CD8-positive, alpha-beta memory T cell (primary cell): Measurements from ENCODE around the gene DCAF8. TPM values are rescaled to one million over a fixed set of nuclear protein-coding genes. Genes with fewer than 3 reads are reported as not detected.

ENCODE experiments used
- CTCF ChIA-PET: fragments of 350-600 bp; sonication (Branson Sonifier 250); formaldehyde crosslinking; loops from one replicate; lab custom pipeline; 2021; ENCODE audit warnings: antibody characterized with exemption; lab: Charles Lee
- POLR2A ChIA-PET: fragments of 350-600 bp; sonication (Branson Sonifier 250); formaldehyde crosslinking; loops from one replicate; lab custom pipeline; 2021; ENCODE audit warnings: antibody characterized with exemption; lab: Charles Lee
- DNase-seq, 5 donors: peaks; one replicate each; pipeline versions ENCODE4 v3.0.0 to v3.0.0-alpha.2; 2020 to 2022; ENCODE audit warnings: mixed read lengths in 1 of 5
- H3K27ac ChIP-seq: one replicate; pipeline ENCODE4 v1.7.0; 2013; ENCODE audit warnings: low read depth, mild to moderate bottlenecking, low read length, moderate library complexity
- H3K27me3 ChIP-seq: 2 replicates; pipeline ENCODE4 v1.7.0; 2013; ENCODE audit warnings: low read length, mild to moderate bottlenecking; ENCODE audit not compliant: insufficient read depth, poor library complexity, severe bottlenecking
- H3K36me3 ChIP-seq: 2 replicates; pipeline ENCODE4 v1.7.0; 2013; ENCODE audit warnings: mild to moderate bottlenecking, low read length, moderate library complexity; ENCODE audit not compliant: insufficient read depth
- H3K4me1 ChIP-seq: 2 replicates; pipeline ENCODE4 v1.7.0; 2013; ENCODE audit warnings: mild to moderate bottlenecking, low read length, moderate library complexity; ENCODE audit not compliant: insufficient read depth
- H3K4me3 ChIP-seq: 2 replicates; pipeline ENCODE4 v1.7.0; 2013; ENCODE audit warnings: mild to moderate bottlenecking, low read length
- H3K9me3 ChIP-seq: 2 replicates; pipeline ENCODE4 v1.7.0; 2013; ENCODE audit warnings: mild to moderate bottlenecking, low read length
- H3K27ac Mint-ChIP-seq, 8 donors: one replicate each; pipeline ENCODE4 v1.8.0; 2020 to 2021; ENCODE audit warnings: mixed read lengths in 8 of 8, mild to moderate bottlenecking in 6 of 8, inconsistent platforms in 3 of 8, moderate library complexity in 3 of 8
- H3K27me3 Mint-ChIP-seq, 2 donors: one replicate each; pipeline ENCODE4 v1.8.0; 2020 to 2021; ENCODE audit warnings: mixed read lengths in 2 of 2, mild to moderate bottlenecking in 1 of 2, moderate library complexity in 1 of 2
- H3K36me3 Mint-ChIP-seq, 3 donors: one replicate each; pipeline ENCODE4 v1.8.0; 2020 to 2021; ENCODE audit warnings: mixed read lengths in 3 of 3, inconsistent platforms in 1 of 3, mild to moderate bottlenecking in 1 of 3
- H3K4me1 Mint-ChIP-seq, 3 donors: one replicate each; pipeline ENCODE4 v1.8.0; 2020 to 2021; ENCODE audit warnings: mixed read lengths in 3 of 3, inconsistent platforms in 1 of 3, mild to moderate bottlenecking in 1 of 3
- H3K4me3 Mint-ChIP-seq, 7 donors: one replicate each; pipeline ENCODE4 v1.8.0; 2020 to 2021; ENCODE audit warnings: mixed read lengths in 7 of 7, mild to moderate bottlenecking in 6 of 7, moderate library complexity in 4 of 7, inconsistent platforms in 2 of 7
- H3K9me3 Mint-ChIP-seq, 5 donors: one replicate each; pipeline ENCODE4 v1.8.0; 2020 to 2022; ENCODE audit warnings: mixed read lengths in 5 of 5, mild to moderate bottlenecking in 3 of 5, moderate library complexity in 2 of 5, inconsistent platforms in 1 of 5
- polyA plus RNA-seq: library from polyadenylated mRNA; unstranded; fragments of 300-500 nt; fragmentation: Illumina TruSeq; gene quantifications from one replicate; pipeline ENCODE4 v1.2.3, GENCODE V29; 2021
- total RNA-seq, 2 experiments: library from RNA; stranded (reverse); gene quantifications; one replicate each; pipeline ENCODE4 v1.2.3, GENCODE V29; 2021

The DCAF8 gene
- total and polyA plus RNA-seq, 3 experiments from 2014 or later: 54.2 to 97.0 (median 95.6) TPM

GRCh38 chr1:160260406-160261382 lies 1.7 kb downstream of the DCAF8 start:
- Mint-ChIP-seq H3K4me3 (peak overlapping the region; percentile 90 to 100 (median 97)), H3K4me1 (peaks cover 39 to 70% (median 59%) of the 10 kb centered on the region in 3 donors), H3K27ac (peak overlapping the region; percentile 96 to 100 (median 98)), H3K36me3 (peaks cover 3 to 36% (median 5%) of the 10 kb centered on the region in 3 donors), H3K27me3 (peaks cover 0 to 6% of the 10 kb centered on the region in 2 donors), H3K9me3 (no peaks in the 10 kb centered on the region)
- ChIA-PET CTCF (interaction anchor here (0.5 to 6.4 kb wide), 6 partner anchors 9 to 159 kb away, joined by 3 to 35 read pairs (median 4); partner anchors contain the start of gene PEX19), POLR2A (interaction anchor here (1.0 to 2.0 kb wide), 5 partner anchors 8 to 93 kb away, joined by 3 to 12 read pairs (median 3); partner anchors contain the start of gene PEX19)
- peak overlapping the region; percentile 83 for H3K4me3 ChIP-seq
- no peaks in the 10 kb centered on the region for H3K27me3 ChIP-seq
- no peaks in the 10 kb centered on the region for H3K9me3 ChIP-seq
- no peaks in the 10 kb centered on the region for H3K36me3 ChIP-seq
- peaks cover 40% of the 10 kb centered on the region for H3K4me1 ChIP-seq
- H3K27ac ChIP-seq: peak overlapping the region; percentile 92
- DNase-seq: peak in 1 of 5 donors; percentile 8

GRCh38 chr1:160258177-160258798 lies 4.1 kb downstream of the DCAF8 start:
- Mint-ChIP-seq H3K27ac (peak overlapping the region in 4 of 8 donors; percentile 10 to 89 (median 72)), H3K4me3 (peak overlapping the region in 2 of 7 donors; percentile 6 to 35), H3K27me3 (peaks cover 0 to 6% of the 10 kb centered on the region in 2 donors), H3K4me1 (peaks cover 34 to 70% (median 51%) of the 10 kb centered on the region in 3 donors), H3K36me3 (peaks cover 3 to 47% (median 5%) of the 10 kb centered on the region in 3 donors), H3K9me3 (no peaks in the 10 kb centered on the region)
- peaks cover 33% of the 10 kb centered on the region for H3K4me1 ChIP-seq
- H3K27me3 ChIP-seq: no peaks in the 10 kb centered on the region
- ChIA-PET CTCF (interaction anchor here (1.0 to 6.4 kb wide), 2 partner anchors 27 to 33 kb away, joined by 4 to 35 read pairs; partner anchors contain the start of gene PEX19), POLR2A (no interaction called here)
- H3K36me3 ChIP-seq: no peaks in the 10 kb centered on the region
- no peak for DNase-seq
- H3K27ac ChIP-seq: no peak overlapping the region
- H3K9me3 ChIP-seq: no peaks in the 10 kb centered on the region
- no peak overlapping the region for H3K4me3 ChIP-seq

- Mint-ChIP-seq H3K4me1 (peaks cover 33 to 71% (median 50%) of the 10 kb centered on the region in 3 donors), H3K27me3 (peaks cover 0 to 6% of the 10 kb centered on the region in 2 donors), H3K9me3 (no peaks in the 10 kb centered on the region), H3K4me3 (peak overlapping the region in 1 of 7 donors; percentile 35), H3K36me3 (peaks cover 3 to 47% (median 5%) of the 10 kb centered on the region in 3 donors), H3K27ac (peak overlapping the region in 2 of 8 donors; percentile 55 to 94)
- H3K4me1 ChIP-seq: peaks cover 28% of the 10 kb centered on the region
- ChIA-PET POLR2A (interaction anchor here (1.2 kb wide), 1 partner anchor 28 kb away, joined by 6 read pairs; the partner anchor contains the start of gene PEX19), CTCF (interaction anchor here (0.7 to 1.4 kb wide), 3 partner anchors 9 to 64 kb away, joined by 3 to 4 read pairs (median 4); no protein-coding TSS in a partner anchor)
- no peaks in the 10 kb centered on the region for H3K9me3 ChIP-seq
- H3K27me3 ChIP-seq: no peaks in the 10 kb centered on the region
- no peak overlapping the region for H3K27ac ChIP-seq
- DNase-seq: no peak
- no peaks in the 10 kb centered on the region for H3K36me3 ChIP-seq
- no peak overlapping the region for H3K4me3 ChIP-seq
These were observed 4.8 kb downstream of the DCAF8 start for GRCh38 chr1:160257411-160258015.

- peaks cover 3 to 45% (median 5%) of the 10 kb centered on the region in 3 donors for H3K36me3 Mint-ChIP-seq
- peaks cover 0 to 2% of the 10 kb centered on the region in 2 donors for H3K27me3 Mint-ChIP-seq
These were observed 5.8 kb downstream of the DCAF8 start for GRCh38 chr1:160256396-160257046.

GRCh38 chr1:160255781-160256300 lies 6.5 kb downstream of the DCAF8 start:
- POLR2A ChIA-PET: no interaction called here

More at GRCh38 chr1:160256396-160257046, 5.8 kb downstream of the DCAF8 start:
- Histone ChIP-seq H3K4me1 (peaks cover 28% of the 10 kb centered on the region), H3K4me3 (no peak overlapping the region), H3K27ac (no peak overlapping the region), H3K9me3 (no peaks in the 10 kb centered on the region), H3K27me3 (no peaks in the 10 kb centered on the region), H3K36me3 (peaks cover 2% of the 10 kb centered on the region)
- peak overlapping the region in 3 of 8 donors; percentile 36 to 42 (median 36) for H3K27ac Mint-ChIP-seq
- DNase-seq: no peak
- ChIA-PET CTCF (interaction anchor here (0.7 to 1.4 kb wide), 3 partner anchors 10 to 63 kb away, joined by 3 to 4 read pairs (median 4); no protein-coding TSS in a partner anchor), POLR2A (interaction anchor here (1.2 kb wide), 1 partner anchor 29 kb away, joined by 6 read pairs; the partner anchor contains the start of gene PEX19)
- H3K9me3 Mint-ChIP-seq: no peaks in the 10 kb centered on the region
- H3K4me3 Mint-ChIP-seq: no peak overlapping the region
- peaks cover 35 to 74% (median 55%) of the 10 kb centered on the region in 3 donors for H3K4me1 Mint-ChIP-seq

GRCh38 chr1:160251687-160252526 lies 10.4 kb downstream of the DCAF8 start:
- ChIA-PET POLR2A (interaction anchor here (1.1 to 1.5 kb wide), 3 partner anchors 9 to 11 kb away, joined by 4 to 9 read pairs (median 7); partner anchors contain the start of gene DCAF8), CTCF (interaction anchor here (0.6 to 3.4 kb wide), 24 partner anchors 9 to 206 kb away, joined by 3 to 33 read pairs (median 5); partner anchors contain the start of genes CASQ1, DCAF8, IGSF8 and PEX19)
- Histone ChIP-seq H3K4me1 (peaks cover 5% of the 10 kb centered on the region), H3K27me3 (no peaks in the 10 kb centered on the region), H3K27ac (no peak overlapping the region), H3K4me3 (no peak overlapping the region), H3K36me3 (peaks cover 7% of the 10 kb centered on the region), H3K9me3 (no peaks in the 10 kb centered on the region)
- peak; percentile 30 to 72 (median 43) for DNase-seq
- Mint-ChIP-seq H3K9me3 (no peaks in the 10 kb centered on the region), H3K27me3 (no peaks in the 10 kb centered on the region), H3K27ac (peak overlapping the region; percentile 8 to 87 (median 74)), H3K4me3 (no peak overlapping the region), H3K4me1 (peaks cover 15 to 41% (median 29%) of the 10 kb centered on the region in 3 donors), H3K36me3 (peaks cover 0 to 44% (median 0%) of the 10 kb centered on the region in 3 donors)

More at GRCh38 chr1:160255781-160256300, 6.5 kb downstream of the DCAF8 start:
- H3K9me3 ChIP-seq: no peaks in the 10 kb centered on the region
- peaks cover 7% of the 10 kb centered on the region for H3K36me3 ChIP-seq
- no peak for DNase-seq
- Mint-ChIP-seq H3K9me3 (no peaks in the 10 kb centered on the region), H3K27me3 (no peaks in the 10 kb centered on the region), H3K27ac (peak overlapping the region in 2 of 8 donors; percentile 36), H3K4me3 (no peak overlapping the region), H3K36me3 (peaks cover 3 to 46% (median 5%) of the 10 kb centered on the region in 3 donors), H3K4me1 (peaks cover 29 to 70% (median 50%) of the 10 kb centered on the region in 3 donors)
- no peaks in the 10 kb centered on the region for H3K27me3 ChIP-seq
- CTCF ChIA-PET: no interaction called here
- no peak overlapping the region for H3K4me3 ChIP-seq
- H3K27ac ChIP-seq: no peak overlapping the region
- peaks cover 21% of the 10 kb centered on the region for H3K4me1 ChIP-seq
